Hematopoietic multipotent progenitor cell treated with erythropoietin and hydrocortisone succinate and interleukin-3 and kit ligand, for 6 days (in vitro differentiated cells): Measurements from ENCODE around the gene GSTM4.

ENCODE experiments used
- DNase-seq: peaks from one replicate; pipeline ENCODE4 v3.0.0-alpha.2; 2015

Gene GSTM4

GRCh38 chr1:109625176-109625575 is 30.7 kb upstream of the GSTM4 start:
- no peak for DNase-seq

- DNase-seq = no peak
Measured at GRCh38 chr1:109625601-109626560, 30.0 kb upstream of the GSTM4 start.

GRCh38 chr1:109626682-109627408 is 29.1 kb upstream of the GSTM4 start:
- DNase-seq = no peak

- no peak for DNase-seq
Measured at GRCh38 chr1:109627692-109628399, 28.1 kb upstream of the GSTM4 start.

GRCh38 chr1:109628540-109629321 is 27.2 kb upstream of the GSTM4 start:
- DNase-seq = no peak

GRCh38 chr1:109629372-109630030 is 26.4 kb upstream of the GSTM4 start:
- DNase-seq = no peak

GRCh38 chr1:109630081-109630897 is 25.6 kb upstream of the GSTM4 start:
- DNase-seq = no peak

- no peak for DNase-seq
Measured at GRCh38 chr1:109630898-109631512, 24.9 kb upstream of the GSTM4 start.

- no peak for DNase-seq
Measured at GRCh38 chr1:109631513-109632505, 24.1 kb upstream of the GSTM4 start.

GRCh38 chr1:109632671-109633346 is 23.1 kb upstream of the GSTM4 start:
- no peak for DNase-seq

- DNase-seq = no peak
Measured at GRCh38 chr1:109634292-109634691, 21.6 kb upstream of the GSTM4 start.

GRCh38 chr1:109634771-109635750 is 20.8 kb upstream of the GSTM4 start:
- no peak for DNase-seq

GRCh38 chr1:109635862-109636200 is 20.1 kb upstream of the GSTM4 start:
- DNase-seq = no peak

GRCh38 chr1:109636201-109636952 is 19.5 kb upstream of the GSTM4 start:
- DNase-seq = no peak

GRCh38 chr1:109637446-109637845 is 18.5 kb upstream of the GSTM4 start:
- DNase-seq = no peak

- DNase-seq = peak; percentile 64
Measured at GRCh38 chr1:109639063-109639840, 16.6 kb upstream of the GSTM4 start.
